Measurements from ENCODE around the gene ELP4.

The ELP4 gene

DNA sequence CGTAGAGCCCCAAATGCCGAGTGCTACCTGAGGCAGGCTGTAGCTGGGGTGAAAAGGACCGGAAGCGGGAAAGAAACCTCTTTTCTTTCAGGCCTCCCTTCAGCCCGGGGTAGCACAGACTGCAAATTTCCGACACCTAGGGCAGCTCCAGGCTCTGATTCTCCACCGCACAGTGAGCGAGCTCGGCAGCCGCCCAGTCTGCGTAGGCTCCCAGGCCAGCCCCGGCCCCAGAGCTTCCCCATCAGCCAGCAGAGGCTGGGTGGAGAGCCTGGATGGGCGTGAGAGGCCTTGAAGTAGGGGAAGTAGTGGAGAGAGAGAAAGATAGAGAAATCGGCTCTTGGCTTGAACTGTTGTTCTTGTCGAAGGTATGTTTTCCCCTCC lies 310.9 kb downstream of the ELP4 start:
- Histone ChIP-seq H3K9ac (ENCODE audit: low read length) (no peak overlapping the region), H4K8ac (ENCODE audit: low read length) (no peak overlapping the region), H3K27ac (ENCODE audit: low read length, poor library complexity, severe bottlenecking) (no peak overlapping the region), H2BK5ac (ENCODE audit: low read depth, low read length, poor library complexity, severe bottlenecking) (no peak overlapping the region), H2BK12ac (ENCODE audit: low read length in 2 of 2) (no peak overlapping the region), H2BK15ac (ENCODE audit: low read depth, poor library complexity, severe bottlenecking) (no peak overlapping the region), H3K79me1 (replicated peaks; ENCODE audit: low read length, poor library complexity, severe bottlenecking) (no peaks in the 10 kb centered on the region), H3K9me3 (ENCODE audit: control insufficient read depth, low read length) (peaks cover 2% of the 10 kb centered on the region), H3K4me3 (ENCODE audit: insufficient read depth in 1 of 2, low read depth in 1 of 2, low read length in 2 of 2) (no peak overlapping the region), H3K4me2 (ENCODE audit: low read length, poor library complexity, severe bottlenecking) (no peak overlapping the region), H3K18ac (ENCODE audit: low read depth in 1 of 2, low read length in 2 of 2) (no peak overlapping the region), H3K4ac (ENCODE audit: low read depth in 1 of 2, low read length in 2 of 2) (no peak overlapping the region), H3K4me1 (ENCODE audit: control insufficient read depth, insufficient read depth, low read depth, low read length) (peaks cover 34% of the 10 kb centered on the region), H2AK5ac (ENCODE audit: low read length, severe bottlenecking) (no peak overlapping the region), H3K14ac (ENCODE audit: low read length in 2 of 2) (no peak overlapping the region), H3K36me3 (ENCODE audit: control insufficient read depth in 1 of 2, insufficient read depth in 2 of 2, low read depth in 1 of 2, low read length in 2 of 2) (peaks cover 0 to 5% of the 10 kb centered on the region in 2 experiments), H3K27me3 (ENCODE audit: control insufficient read depth in 1 of 2, insufficient read depth in 1 of 2, low read length in 2 of 2) (peaks cover 99% of the 10 kb centered on the region in 2 experiments), H3K23ac (ENCODE audit: low read length in 2 of 2) (peak overlapping the region in 1 of 2 experiments; percentile 89), H2BK120ac (ENCODE audit: low read depth, low read length) (no peak overlapping the region), H4K91ac (ENCODE audit: low read length) (no peak overlapping the region), H2AFZ (ENCODE audit: low read depth, low read length) (no peak overlapping the region)
- no peak for DNase-seq
- 1% methylated on average over 11 of the region's 15 CpGs for WGBS

DNA sequence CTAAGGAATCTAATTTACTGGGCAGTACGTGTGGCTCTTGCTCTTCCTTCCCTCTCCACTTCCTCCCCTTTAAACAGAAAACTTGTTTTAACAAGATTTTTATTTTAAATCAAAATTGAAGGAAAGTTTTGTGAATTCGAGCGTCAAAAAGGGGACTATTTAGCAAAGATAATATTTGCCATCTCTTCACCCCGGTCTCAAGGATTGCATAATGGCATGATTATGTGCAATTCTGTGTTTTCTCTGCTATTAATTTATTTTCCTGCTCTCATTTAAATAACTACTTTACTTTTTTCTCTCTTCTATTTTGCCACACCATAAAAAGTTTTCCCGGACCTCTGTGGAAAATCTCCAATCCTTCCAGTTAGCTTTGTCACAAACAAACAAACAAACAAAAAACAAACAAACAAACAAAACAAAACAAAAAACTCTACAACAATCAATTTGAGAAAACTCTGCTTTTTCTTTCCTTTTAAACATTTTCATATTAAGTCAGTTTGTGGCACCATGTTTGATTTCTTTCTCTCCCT lies 311.7 kb downstream of the ELP4 start:
- no peak for DNase-seq
- no peak overlapping the region for H2AK5ac ChIP-seq (ENCODE audit: low read length, severe bottlenecking)
- no peak overlapping the region for H2BK120ac ChIP-seq (ENCODE audit: low read depth, low read length)
- no peaks in the 10 kb centered on the region for H3K79me1 ChIP-seq (replicated peaks; ENCODE audit: low read length, poor library complexity, severe bottlenecking)
- no peak overlapping the region for H4K8ac ChIP-seq (ENCODE audit: low read length)
- H3K27me3 ChIP-seq (ENCODE audit: control insufficient read depth in 1 of 2, insufficient read depth in 1 of 2, low read length in 2 of 2), result peaks cover 99% of the 10 kb centered on the region in 2 experiments
- 32% methylated on average over 1 of the region's 5 CpGs for WGBS
- H3K23ac ChIP-seq (ENCODE audit: low read length in 2 of 2), result no peak overlapping the region
- no peak overlapping the region for H3K4me2 ChIP-seq (ENCODE audit: low read length, poor library complexity, severe bottlenecking)
- H2BK5ac ChIP-seq (ENCODE audit: low read depth, low read length, poor library complexity, severe bottlenecking), result no peak overlapping the region
- peaks cover 27% of the 10 kb centered on the region for H3K4me1 ChIP-seq (ENCODE audit: control insufficient read depth, insufficient read depth, low read depth, low read length)
- H3K4me3 ChIP-seq (ENCODE audit: insufficient read depth in 1 of 2, low read depth in 1 of 2, low read length in 2 of 2), result no peak overlapping the region
- no peak overlapping the region for H4K91ac ChIP-seq (ENCODE audit: low read length)
- H3K36me3 ChIP-seq (ENCODE audit: control insufficient read depth in 1 of 2, insufficient read depth in 2 of 2, low read depth in 1 of 2, low read length in 2 of 2), result peaks cover 0 to 5% of the 10 kb centered on the region in 2 experiments
- no peak overlapping the region for H3K9ac ChIP-seq (ENCODE audit: low read length)
- H3K9me3 ChIP-seq (ENCODE audit: control insufficient read depth, low read length), result peaks cover 2% of the 10 kb centered on the region
- H2BK12ac ChIP-seq (ENCODE audit: low read length in 2 of 2), result no peak overlapping the region
- H2AFZ ChIP-seq (ENCODE audit: low read depth, low read length), result no peak overlapping the region
- H3K27ac ChIP-seq (ENCODE audit: low read length, poor library complexity, severe bottlenecking), result no peak overlapping the region
- no peak overlapping the region for H3K18ac ChIP-seq (ENCODE audit: low read depth in 1 of 2, low read length in 2 of 2)
- H3K14ac ChIP-seq (ENCODE audit: low read length in 2 of 2), result no peak overlapping the region
- H2BK15ac ChIP-seq (ENCODE audit: low read depth, poor library complexity, severe bottlenecking), result no peak overlapping the region
- H3K4ac ChIP-seq (ENCODE audit: low read depth in 1 of 2, low read length in 2 of 2), result no peak overlapping the region

DNA sequence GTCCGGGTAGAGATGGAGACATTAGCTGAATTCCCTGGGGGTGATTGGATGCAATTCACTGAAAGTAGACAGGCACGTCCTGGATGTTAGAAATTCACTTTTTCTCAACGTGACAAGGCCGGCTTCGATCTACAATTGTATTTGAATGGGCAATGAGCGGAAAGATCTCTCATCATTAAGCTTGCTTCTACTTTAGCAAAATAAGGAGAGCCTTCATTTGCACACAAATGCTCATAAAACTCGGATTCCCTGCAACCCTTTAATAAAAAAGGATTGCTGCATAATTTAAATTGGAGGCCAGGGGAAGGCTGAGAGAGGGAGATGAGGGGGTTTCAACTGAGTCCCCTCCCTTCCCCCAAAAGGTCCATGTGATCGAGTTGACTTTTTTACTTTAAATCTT lies 312.2 kb downstream of the ELP4 start:
- Histone ChIP-seq H2BK15ac (ENCODE audit: low read depth, poor library complexity, severe bottlenecking) (no peak overlapping the region), H2BK5ac (ENCODE audit: low read depth, low read length, poor library complexity, severe bottlenecking) (no peak overlapping the region), H3K36me3 (ENCODE audit: control insufficient read depth in 1 of 2, insufficient read depth in 2 of 2, low read depth in 1 of 2, low read length in 2 of 2) (peaks cover 0 to 5% of the 10 kb centered on the region in 2 experiments), H2AK5ac (ENCODE audit: low read length, severe bottlenecking) (no peak overlapping the region), H3K4ac (ENCODE audit: low read depth in 1 of 2, low read length in 2 of 2) (no peak overlapping the region), H2BK120ac (ENCODE audit: low read depth, low read length) (no peak overlapping the region), H3K4me1 (ENCODE audit: control insufficient read depth, insufficient read depth, low read depth, low read length) (peaks cover 23% of the 10 kb centered on the region), H3K9me3 (ENCODE audit: control insufficient read depth, low read length) (peaks cover 2% of the 10 kb centered on the region), H3K27ac (ENCODE audit: low read length, poor library complexity, severe bottlenecking) (no peak overlapping the region), H3K4me2 (ENCODE audit: low read length, poor library complexity, severe bottlenecking) (no peak overlapping the region), H2BK12ac (ENCODE audit: low read length in 2 of 2) (no peak overlapping the region), H3K18ac (ENCODE audit: low read depth in 1 of 2, low read length in 2 of 2) (no peak overlapping the region), H3K9ac (ENCODE audit: low read length) (no peak overlapping the region), H3K27me3 (ENCODE audit: control insufficient read depth in 1 of 2, insufficient read depth in 1 of 2, low read length in 2 of 2) (peaks cover 99% of the 10 kb centered on the region in 2 experiments), H3K4me3 (ENCODE audit: insufficient read depth in 1 of 2, low read depth in 1 of 2, low read length in 2 of 2) (no peak overlapping the region), H3K14ac (ENCODE audit: low read length in 2 of 2) (no peak overlapping the region), H3K79me1 (replicated peaks; ENCODE audit: low read length, poor library complexity, severe bottlenecking) (no peaks in the 10 kb centered on the region), H4K91ac (ENCODE audit: low read length) (no peak overlapping the region), H3K23ac (ENCODE audit: low read length in 2 of 2) (no peak overlapping the region), H4K8ac (ENCODE audit: low read length) (no peak overlapping the region), H2AFZ (ENCODE audit: low read depth, low read length) (no peak overlapping the region)
- 10% methylated on average over 6 of the region's 8 CpGs for WGBS
- no peak for DNase-seq

DNA sequence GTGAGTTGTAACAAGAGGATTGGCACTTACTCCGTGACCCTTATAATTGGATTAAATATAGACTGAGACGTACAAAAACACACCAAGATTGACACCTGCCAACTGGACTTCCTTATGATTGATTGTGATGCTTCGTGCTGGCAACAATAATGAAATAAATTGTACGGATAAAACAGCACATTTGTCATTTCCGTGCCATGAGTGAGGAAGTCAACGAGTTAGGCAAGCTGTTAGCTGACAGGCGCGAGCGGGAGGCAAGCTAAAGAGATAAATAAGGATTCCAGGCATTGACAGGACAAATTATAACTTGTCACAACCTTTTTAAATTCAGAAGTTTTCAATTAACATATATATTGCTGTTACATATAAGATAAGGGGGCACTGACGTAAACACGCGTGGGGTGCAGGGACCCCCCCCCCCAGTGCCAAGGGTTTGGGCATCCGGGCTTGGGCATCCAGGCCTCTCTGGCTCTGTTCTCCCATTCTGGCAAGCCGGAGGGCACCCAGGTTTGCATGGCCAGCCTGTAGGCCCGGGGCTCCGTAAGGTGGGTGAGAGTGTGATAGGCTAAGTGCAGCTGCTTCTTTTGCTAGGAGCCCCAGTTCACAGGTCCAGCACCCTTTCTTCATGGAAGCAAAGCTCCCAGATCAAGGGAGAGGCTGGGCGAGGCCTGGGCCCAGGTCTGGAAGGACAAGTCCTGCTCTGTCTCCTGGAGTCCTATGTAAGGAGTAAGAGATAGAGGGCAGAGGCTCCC lies 312.8 kb downstream of the ELP4 start:
- no peak for DNase-seq
- Histone ChIP-seq H2BK15ac (ENCODE audit: low read depth, poor library complexity, severe bottlenecking) (no peak overlapping the region), H3K4me2 (ENCODE audit: low read length, poor library complexity, severe bottlenecking) (no peak overlapping the region), H3K9ac (ENCODE audit: low read length) (no peak overlapping the region), H2BK120ac (ENCODE audit: low read depth, low read length) (no peak overlapping the region), H3K4me1 (ENCODE audit: control insufficient read depth, insufficient read depth, low read depth, low read length) (peaks cover 22% of the 10 kb centered on the region), H3K4ac (ENCODE audit: low read depth in 1 of 2, low read length in 2 of 2) (no peak overlapping the region), H3K27ac (ENCODE audit: low read length, poor library complexity, severe bottlenecking) (no peak overlapping the region), H3K14ac (ENCODE audit: low read length in 2 of 2) (no peak overlapping the region), H4K8ac (ENCODE audit: low read length) (no peak overlapping the region), H3K79me1 (replicated peaks; ENCODE audit: low read length, poor library complexity, severe bottlenecking) (no peaks in the 10 kb centered on the region), H4K91ac (ENCODE audit: low read length) (no peak overlapping the region), H3K36me3 (ENCODE audit: control insufficient read depth in 1 of 2, insufficient read depth in 2 of 2, low read depth in 1 of 2, low read length in 2 of 2) (peaks cover 0 to 5% of the 10 kb centered on the region in 2 experiments), H2BK5ac (ENCODE audit: low read depth, low read length, poor library complexity, severe bottlenecking) (no peak overlapping the region), H3K23ac (ENCODE audit: low read length in 2 of 2) (no peak overlapping the region), H2BK12ac (ENCODE audit: low read length in 2 of 2) (no peak overlapping the region), H2AFZ (ENCODE audit: low read depth, low read length) (no peak overlapping the region), H3K18ac (ENCODE audit: low read depth in 1 of 2, low read length in 2 of 2) (no peak overlapping the region), H3K9me3 (ENCODE audit: control insufficient read depth, low read length) (peaks cover 2% of the 10 kb centered on the region), H3K4me3 (ENCODE audit: insufficient read depth in 1 of 2, low read depth in 1 of 2, low read length in 2 of 2) (no peak overlapping the region), H3K27me3 (ENCODE audit: control insufficient read depth in 1 of 2, insufficient read depth in 1 of 2, low read length in 2 of 2) (peaks cover 98 to 99% of the 10 kb centered on the region in 2 experiments), H2AK5ac (ENCODE audit: low read length, severe bottlenecking) (no peak overlapping the region)
- WGBS, result 34% methylated on average over 15 of the region's 17 CpGs

All from mesenchymal stem cell (in vitro differentiated cells and primary cell).